ENCODE data around the gene KCND3.

Gene KCND3

GRCh38 chr1:111861523-111861922 is 127.9 kb downstream of the KCND3 start:
- FAIRE-seq (no peak), DNase-seq (ENCODE audit: extremely low spot score, insufficient read length, low read depth) (no peak)

- FAIRE-seq (no peak), DNase-seq (ENCODE audit: extremely low spot score, insufficient read length, low read depth) (no peak)
Measured at GRCh38 chr1:111857194-111857651, 132.2 kb downstream of the KCND3 start.

- DNase-seq (ENCODE audit: extremely low spot score, insufficient read length, low read depth) (no peak), FAIRE-seq (no peak)
Measured at GRCh38 chr1:111856411-111857185, 132.9 kb downstream of the KCND3 start.

- DNase-seq (ENCODE audit: extremely low spot score, insufficient read length, low read depth), result no peak
- no peak for FAIRE-seq
Measured at GRCh38 chr1:111855260-111855659, 134.2 kb downstream of the KCND3 start.

GRCh38 chr1:111852261-111852721 is 137.2 kb downstream of the KCND3 start:
- DNase-seq (ENCODE audit: extremely low spot score, insufficient read length, low read depth) (no peak), FAIRE-seq (no peak)

- DNase-seq (ENCODE audit: extremely low spot score, insufficient read length, low read depth), result no peak
Measured at GRCh38 chr1:111851552-111851951, 137.9 kb downstream of the KCND3 start.

GRCh38 chr1:111850109-111850508 is 139.4 kb downstream of the KCND3 start:
- no peak for DNase-seq (ENCODE audit: extremely low spot score, insufficient read length, low read depth)
- no peak for FAIRE-seq

More at GRCh38 chr1:111851552-111851951, 137.9 kb downstream of the KCND3 start:
- FAIRE-seq, result no peak

GRCh38 chr1:111848852-111849545 is 140.5 kb downstream of the KCND3 start:
- FAIRE-seq (no peak), DNase-seq (ENCODE audit: extremely low spot score, insufficient read length, low read depth) (no peak)

- no peak for FAIRE-seq
- DNase-seq (ENCODE audit: extremely low spot score, insufficient read length, low read depth), result no peak
Measured at GRCh38 chr1:111847466-111847865, 142.0 kb downstream of the KCND3 start.

- no peak for FAIRE-seq
- DNase-seq (ENCODE audit: extremely low spot score, insufficient read length, low read depth), result no peak
Measured at GRCh38 chr1:111846842-111847241, 142.6 kb downstream of the KCND3 start.

GRCh38 chr1:111843177-111843576 is 146.3 kb downstream of the KCND3 start:
- FAIRE-seq, result no peak
- DNase-seq (ENCODE audit: extremely low spot score, insufficient read length, low read depth), result no peak

- DNase-seq (ENCODE audit: extremely low spot score, insufficient read length, low read depth) (no peak), FAIRE-seq (no peak)
Measured at GRCh38 chr1:111842411-111842810, 147.1 kb downstream of the KCND3 start.

- FAIRE-seq (no peak), DNase-seq (ENCODE audit: extremely low spot score, insufficient read length, low read depth) (no peak)
Measured at GRCh38 chr1:111841746-111842145, 147.7 kb downstream of the KCND3 start.

- FAIRE-seq, result no peak
- no peak for DNase-seq (ENCODE audit: extremely low spot score, insufficient read length, low read depth)
Measured at GRCh38 chr1:111841189-111841588, 148.3 kb downstream of the KCND3 start.

GRCh38 chr1:111837393-111837792 is 152.1 kb downstream of the KCND3 start:
- FAIRE-seq (no peak), DNase-seq (ENCODE audit: extremely low spot score, insufficient read length, low read depth) (no peak)

- FAIRE-seq, result no peak
- no peak for DNase-seq (ENCODE audit: extremely low spot score, insufficient read length, low read depth)
Measured at GRCh38 chr1:111836111-111836510, 153.4 kb downstream of the KCND3 start.

GRCh38 chr1:111835514-111835913 is 154.0 kb downstream of the KCND3 start:
- no peak for FAIRE-seq
- no peak for DNase-seq (ENCODE audit: extremely low spot score, insufficient read length, low read depth)

GRCh38 chr1:111834956-111835355 is 154.5 kb downstream of the KCND3 start:
- FAIRE-seq (no peak), DNase-seq (ENCODE audit: extremely low spot score, insufficient read length, low read depth) (no peak)

- DNase-seq (ENCODE audit: extremely low spot score, insufficient read length, low read depth) (no peak), FAIRE-seq (no peak)
Measured at GRCh38 chr1:111833334-111833733, 156.1 kb downstream of the KCND3 start.

- FAIRE-seq, result no peak
- no peak for DNase-seq (ENCODE audit: extremely low spot score, insufficient read length, low read depth)
Measured at GRCh38 chr1:111832521-111833155, 156.8 kb downstream of the KCND3 start.

GRCh38 chr1:111831153-111831552 is 158.3 kb downstream of the KCND3 start:
- DNase-seq (ENCODE audit: extremely low spot score, insufficient read length, low read depth) (no peak), FAIRE-seq (no peak)
